Measurements from ENCODE around the gene MAP2K3. TPM values are rescaled to one million over a fixed set of nuclear protein-coding genes. Genes with fewer than 3 reads are reported as not detected.

The MAP2K3 gene
- polyA plus RNA-seq, 4 donors = 48.5 to 98.2 (median 73.7) TPM

DNA sequence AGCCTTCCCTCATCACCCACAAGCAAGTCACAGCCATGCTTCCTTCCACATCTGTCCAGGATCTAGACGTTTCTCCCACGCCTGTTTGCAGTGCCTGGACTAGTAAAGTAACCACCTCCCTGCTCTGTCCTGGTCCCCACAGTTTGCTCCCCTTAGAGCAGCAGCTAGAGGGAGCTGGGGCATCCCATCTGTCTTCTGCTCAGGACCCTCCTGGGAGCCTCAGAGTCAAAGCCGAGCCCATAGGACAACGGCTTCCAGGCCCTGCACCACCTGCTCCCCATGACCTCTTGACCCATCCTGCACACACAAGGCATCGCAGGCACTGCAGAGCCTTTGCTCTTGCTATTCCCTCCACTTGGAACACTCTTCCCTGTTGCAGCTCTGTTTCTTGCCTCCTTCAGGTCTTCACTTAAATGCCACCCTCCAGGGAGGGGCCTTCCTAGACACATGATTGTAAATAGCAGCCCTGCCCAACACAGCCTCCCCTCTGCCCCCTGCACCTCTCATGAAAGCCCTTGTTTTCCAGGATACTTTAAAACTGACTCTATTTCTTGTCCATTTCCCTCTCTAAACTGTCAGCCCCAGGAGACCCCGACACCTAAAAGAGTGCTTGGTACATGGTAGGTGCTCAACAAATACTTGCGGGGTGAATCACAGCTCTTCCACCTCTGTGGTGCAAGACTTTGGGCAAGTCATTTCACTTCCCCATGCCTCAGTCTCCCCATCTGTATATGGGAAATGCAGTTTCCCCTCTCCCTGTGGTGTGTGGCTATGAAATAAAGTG is 34.4 kb upstream of the MAP2K3 start:
- DNase-seq (no peak), FAIRE-seq (no peak)
- no peaks in the 10 kb centered on the region for H3K9me3 ChIP-seq (ENCODE audit: control insufficient read depth in 2 of 2, insufficient read depth in 1 of 2, low read depth in 1 of 2, low read length in 1 of 2)
- H3K4me3 ChIP-seq (ENCODE audit: low read depth in 1 of 3, low read length in 3 of 3) = no peak overlapping the region
- H3K4me1 ChIP-seq (ENCODE audit: control insufficient read depth in 3 of 3, insufficient read depth in 2 of 3, low read depth in 1 of 3, low read length in 2 of 3) = no peaks in the 10 kb centered on the region
- H3K27me3 ChIP-seq (ENCODE audit: control insufficient read depth in 3 of 3, insufficient read depth in 3 of 3, low read length in 3 of 3) = no peaks in the 10 kb centered on the region
- peaks cover 0 to 3% (median 0%) of the 10 kb centered on the region in 3 donors for H3K36me3 ChIP-seq (ENCODE audit: control insufficient read depth in 3 of 3, insufficient read depth in 2 of 3, low read depth in 1 of 3, low read length in 3 of 3)
- 54 to 60% (median 54%) methylated on average over 7 of the region's 7 CpGs for WGBS, 3 donors
- no peak overlapping the region for H3K27ac ChIP-seq (ENCODE audit: low read depth in 1 of 3, low read length in 2 of 3)

DNA sequence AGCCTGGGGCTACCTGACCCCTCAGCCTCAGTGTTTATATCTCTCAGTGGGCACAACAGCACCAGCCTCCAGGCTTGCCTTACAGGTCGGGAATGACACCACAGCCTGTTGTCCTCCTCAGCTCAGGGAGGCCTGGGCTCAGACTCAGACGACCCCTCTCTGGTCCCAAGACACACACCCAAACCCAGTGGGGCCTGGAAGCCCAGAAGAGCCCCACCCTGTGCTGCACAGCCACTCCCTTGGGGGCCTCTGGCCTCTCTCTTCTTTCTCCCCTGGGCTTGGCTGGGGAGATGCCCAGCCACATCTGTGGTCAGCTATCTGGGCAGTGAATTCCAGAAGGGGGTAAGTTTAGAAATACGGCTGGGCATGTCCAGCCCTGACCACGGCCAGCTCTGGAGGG is 33.7 kb upstream of the MAP2K3 start:
- WGBS, 3 donors = 62 to 65% (median 63%) methylated on average over 4 of the region's 4 CpGs
- peaks cover 0 to 3% (median 0%) of the 10 kb centered on the region in 3 donors for H3K36me3 ChIP-seq (ENCODE audit: control insufficient read depth in 3 of 3, insufficient read depth in 2 of 3, low read depth in 1 of 3, low read length in 3 of 3)
- H3K4me3 ChIP-seq (ENCODE audit: low read depth in 1 of 3, low read length in 3 of 3) = no peak overlapping the region
- no peaks in the 10 kb centered on the region for H3K4me1 ChIP-seq (ENCODE audit: control insufficient read depth in 3 of 3, insufficient read depth in 2 of 3, low read depth in 1 of 3, low read length in 2 of 3)
- DNase-seq (no peak), FAIRE-seq (no peak)
- H3K9me3 ChIP-seq (ENCODE audit: control insufficient read depth in 2 of 2, insufficient read depth in 1 of 2, low read depth in 1 of 2, low read length in 1 of 2) = no peaks in the 10 kb centered on the region
- H3K27me3 ChIP-seq (ENCODE audit: control insufficient read depth in 3 of 3, insufficient read depth in 3 of 3, low read length in 3 of 3) = no peaks in the 10 kb centered on the region
- H3K27ac ChIP-seq (ENCODE audit: low read depth in 1 of 3, low read length in 2 of 3) = no peak overlapping the region

DNA sequence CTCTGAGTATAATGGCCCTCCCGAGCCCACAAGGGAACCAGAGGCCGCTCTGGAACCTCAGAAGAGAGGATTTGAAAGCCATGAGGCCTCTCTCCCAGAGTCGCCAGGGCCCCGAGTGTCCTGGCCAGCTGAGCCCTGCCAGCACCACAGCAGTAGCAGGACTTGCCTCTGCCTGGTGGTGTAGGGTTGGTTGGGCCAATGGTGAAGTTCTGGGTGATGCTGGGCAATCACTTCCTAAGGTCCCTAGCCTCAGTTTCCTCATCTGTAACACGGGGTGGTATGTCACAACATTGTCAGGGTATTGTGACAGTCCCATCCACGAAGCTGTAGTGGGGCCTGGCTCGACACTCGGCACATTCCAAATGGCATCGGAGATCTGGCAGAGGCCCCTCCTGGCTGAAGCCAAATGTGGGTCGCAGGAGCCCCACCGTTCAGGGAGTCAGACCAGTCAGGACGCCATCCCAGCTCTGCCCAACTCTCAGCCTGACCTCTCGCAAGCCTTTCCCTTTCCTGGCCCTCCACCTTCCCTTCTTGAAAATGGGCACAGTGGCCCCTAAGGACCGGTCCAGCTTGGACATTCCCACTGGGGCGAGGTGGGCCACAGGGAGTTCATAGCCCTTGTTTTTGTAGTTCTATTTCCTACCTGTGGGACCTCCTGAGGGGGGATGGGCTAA is 33.0 kb upstream of the MAP2K3 start:
- WGBS, 3 donors = 82 to 90% (median 85%) methylated on average over 14 to 15 of the region's 15 CpGs
- Histone ChIP-seq H3K27me3 (ENCODE audit: control insufficient read depth in 3 of 3, insufficient read depth in 3 of 3, low read length in 3 of 3) (no peaks in the 10 kb centered on the region), H3K9me3 (ENCODE audit: control insufficient read depth in 2 of 2, insufficient read depth in 1 of 2, low read depth in 1 of 2, low read length in 1 of 2) (no peaks in the 10 kb centered on the region), H3K4me3 (ENCODE audit: low read depth in 1 of 3, low read length in 3 of 3) (no peak overlapping the region), H3K36me3 (ENCODE audit: control insufficient read depth in 3 of 3, insufficient read depth in 2 of 3, low read depth in 1 of 3, low read length in 3 of 3) (peaks cover 0 to 3% (median 0%) of the 10 kb centered on the region in 3 donors), H3K27ac (ENCODE audit: low read depth in 1 of 3, low read length in 2 of 3) (no peak overlapping the region), H3K4me1 (ENCODE audit: control insufficient read depth in 3 of 3, insufficient read depth in 2 of 3, low read depth in 1 of 3, low read length in 2 of 3) (no peaks in the 10 kb centered on the region)
- no peak for DNase-seq
- no peak for FAIRE-seq

DNA sequence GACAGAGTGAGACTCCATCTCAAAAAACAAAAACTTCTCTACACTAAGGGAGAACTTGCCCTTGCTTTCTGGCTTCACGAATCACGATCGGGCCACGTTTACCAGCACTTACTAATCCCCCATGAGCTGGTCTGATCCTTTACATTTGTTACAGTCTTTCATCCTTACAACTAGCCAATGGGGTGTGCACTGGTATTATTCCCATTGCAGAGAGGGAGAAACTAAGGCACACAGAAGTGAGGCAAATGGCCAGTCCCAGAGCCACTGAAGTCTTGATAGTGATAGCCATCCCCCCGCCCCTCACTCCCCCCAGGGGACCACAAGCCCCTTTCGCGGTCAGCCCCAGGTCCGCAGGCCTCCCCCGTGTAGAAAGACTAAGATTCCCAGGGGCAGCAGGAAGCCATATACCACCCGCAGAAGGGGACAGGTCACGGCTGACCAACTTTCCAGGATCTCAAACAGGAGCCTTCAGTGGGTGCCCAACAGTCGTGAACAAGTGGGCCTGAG is 32.2 kb upstream of the MAP2K3 start:
- no peak for FAIRE-seq
- H3K4me1 ChIP-seq (ENCODE audit: control insufficient read depth in 3 of 3, insufficient read depth in 2 of 3, low read depth in 1 of 3, low read length in 2 of 3) = no peaks in the 10 kb centered on the region
- H3K36me3 ChIP-seq (ENCODE audit: control insufficient read depth in 3 of 3, insufficient read depth in 2 of 3, low read depth in 1 of 3, low read length in 3 of 3) = peaks cover 0 to 3% (median 0%) of the 10 kb centered on the region in 3 donors
- H3K9me3 ChIP-seq (ENCODE audit: control insufficient read depth in 2 of 2, insufficient read depth in 1 of 2, low read depth in 1 of 2, low read length in 1 of 2) = no peaks in the 10 kb centered on the region
- no peak for DNase-seq
- 22 to 34% (median 24%) methylated on average over 12 of the region's 12 CpGs for WGBS, 3 donors
- peak overlapping the region; percentile 42 to 92 (median 65) for H3K4me3 ChIP-seq (ENCODE audit: low read depth in 1 of 3, low read length in 3 of 3)
- no peaks in the 10 kb centered on the region for H3K27me3 ChIP-seq (ENCODE audit: control insufficient read depth in 3 of 3, insufficient read depth in 3 of 3, low read length in 3 of 3)
- H3K27ac ChIP-seq (ENCODE audit: low read depth in 1 of 3, low read length in 2 of 3) = no peak overlapping the region

DNA sequence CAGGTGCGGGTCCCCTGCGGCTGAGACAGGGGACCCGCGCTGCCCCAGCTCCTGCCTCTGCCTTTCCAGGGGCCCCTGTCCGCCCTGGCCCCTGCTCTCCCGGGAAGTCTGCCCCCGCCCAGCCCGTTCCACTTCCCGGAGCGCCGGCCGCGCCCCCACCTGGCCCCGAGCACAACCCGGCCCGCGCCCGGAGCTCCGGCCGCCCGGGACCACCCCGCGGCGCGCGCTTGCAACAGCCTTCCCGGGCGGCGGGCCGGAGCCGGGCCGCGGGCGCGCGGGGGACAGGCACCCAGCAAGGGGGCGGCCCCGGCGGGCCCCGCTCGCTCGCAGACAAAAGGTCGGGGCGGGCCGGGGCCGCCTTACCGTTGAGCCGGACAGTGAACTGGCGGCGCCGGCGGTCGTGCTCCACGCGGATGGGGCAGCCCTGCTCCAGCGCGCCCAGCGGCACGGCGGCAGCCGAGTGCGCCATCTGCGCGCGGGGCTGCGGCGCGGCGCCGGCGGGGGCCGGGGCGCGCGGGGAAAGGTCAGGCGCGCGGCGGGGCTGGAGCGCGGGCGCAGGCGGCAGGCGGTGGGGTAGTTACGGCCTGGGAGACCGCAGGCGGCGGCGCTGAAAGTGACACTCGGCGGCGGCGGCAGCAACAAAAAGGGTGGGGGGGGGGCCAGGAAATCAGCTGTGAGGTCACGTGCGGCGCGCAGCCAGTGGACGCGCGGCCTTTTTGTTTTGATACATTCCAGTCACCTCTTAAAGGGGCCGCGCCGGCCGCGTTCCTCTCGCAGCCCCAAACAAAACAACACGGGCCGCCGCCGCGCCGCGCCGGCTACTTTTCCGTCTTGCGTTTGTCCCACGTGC is 31.5 kb upstream of the MAP2K3 start, which contains the start of gene NATD1:
TSS of gene NATD1 (minus strand) at position 615 of the 850 bp plus-strand sequence. CDS start at position 469, 146 bp downstream.
- H3K27ac ChIP-seq (ENCODE audit: low read depth in 1 of 3, low read length in 2 of 3) = peak within 1 kb of the TSS; percentile 21 to 71 (median 28)

DNA sequence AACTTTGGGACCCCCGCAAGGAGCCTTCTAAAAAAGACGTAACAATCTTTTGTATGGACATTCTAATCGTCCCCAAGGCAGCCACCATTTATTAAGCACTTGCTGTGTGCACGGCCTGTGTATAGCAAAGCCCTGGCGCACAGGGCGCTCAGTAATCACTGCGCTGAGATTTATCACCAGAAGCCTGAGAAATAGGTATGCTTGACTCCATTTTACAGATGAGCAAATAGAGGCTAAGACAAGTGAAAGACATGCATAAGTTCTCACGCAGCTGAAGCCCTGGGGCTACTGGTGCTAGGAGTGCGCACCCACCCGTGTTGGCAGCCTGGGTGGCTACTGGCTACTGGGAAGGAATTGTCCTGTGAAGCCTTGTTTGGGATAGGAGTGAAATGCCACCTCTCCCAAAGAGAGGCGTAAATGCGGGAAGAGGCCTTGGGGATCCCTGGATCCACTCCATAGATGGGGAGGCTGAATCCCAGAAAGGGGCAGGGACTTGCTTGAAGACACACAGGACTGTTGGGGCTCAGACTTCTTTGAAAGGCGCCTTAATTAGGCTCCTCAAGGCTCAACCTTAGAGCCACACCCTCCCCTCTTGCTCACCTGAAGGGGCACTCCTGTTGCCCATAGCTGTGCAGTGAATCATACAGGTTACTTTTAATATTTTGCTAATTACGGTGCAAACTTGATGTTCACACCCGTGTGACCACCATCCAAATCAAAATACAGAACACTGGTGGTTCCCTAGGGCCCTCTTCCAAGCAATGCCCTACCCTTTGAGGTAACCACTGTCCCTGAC is 30.7 kb upstream of the MAP2K3 start:
- WGBS, 3 donors = 29 to 38% (median 34%) methylated on average over 15 of the region's 15 CpGs
- DNase-seq = no peak
- Histone ChIP-seq H3K4me3 (ENCODE audit: low read depth in 1 of 3, low read length in 3 of 3) (peak overlapping the region; percentile 54 to 92 (median 65)), H3K27ac (ENCODE audit: low read depth in 1 of 3, low read length in 2 of 3) (peak overlapping the region; percentile 21 to 66 (median 28)), H3K36me3 (ENCODE audit: control insufficient read depth in 3 of 3, insufficient read depth in 2 of 3, low read depth in 1 of 3, low read length in 3 of 3) (no peaks in the 10 kb centered on the region), H3K27me3 (ENCODE audit: control insufficient read depth in 3 of 3, insufficient read depth in 3 of 3, low read length in 3 of 3) (no peaks in the 10 kb centered on the region), H3K9me3 (ENCODE audit: control insufficient read depth in 2 of 2, insufficient read depth in 1 of 2, low read depth in 1 of 2, low read length in 1 of 2) (no peaks in the 10 kb centered on the region), H3K4me1 (ENCODE audit: control insufficient read depth in 3 of 3, insufficient read depth in 2 of 3, low read depth in 1 of 3, low read length in 2 of 3) (no peaks in the 10 kb centered on the region)
- no peak for FAIRE-seq

More for the DNA sequence above, 31.5 kb upstream of the MAP2K3 start, which contains the start of gene NATD1:
- Histone ChIP-seq H3K4me1 (ENCODE audit: control insufficient read depth in 3 of 3, insufficient read depth in 2 of 3, low read depth in 1 of 3, low read length in 2 of 3) (no peaks in the 10 kb centered on the region), H3K9me3 (ENCODE audit: control insufficient read depth in 2 of 2, insufficient read depth in 1 of 2, low read depth in 1 of 2, low read length in 1 of 2) (no peaks in the 10 kb centered on the region), H3K36me3 (ENCODE audit: control insufficient read depth in 3 of 3, insufficient read depth in 2 of 3, low read depth in 1 of 3, low read length in 3 of 3) (no peaks in the 10 kb centered on the region), H3K27me3 (ENCODE audit: control insufficient read depth in 3 of 3, insufficient read depth in 3 of 3, low read length in 3 of 3) (no peaks in the 10 kb centered on the region), H3K4me3 (ENCODE audit: low read depth in 1 of 3, low read length in 3 of 3) (peak within 1 kb of the TSS; percentile 54 to 92 (median 65))
- WGBS, 3 donors = 0 to 1% (median 0%) methylated on average over 82 to 117 of the region's 117 CpGs
- FAIRE-seq = no peak
- peak; percentile 82 to 88 for DNase-seq

DNA sequence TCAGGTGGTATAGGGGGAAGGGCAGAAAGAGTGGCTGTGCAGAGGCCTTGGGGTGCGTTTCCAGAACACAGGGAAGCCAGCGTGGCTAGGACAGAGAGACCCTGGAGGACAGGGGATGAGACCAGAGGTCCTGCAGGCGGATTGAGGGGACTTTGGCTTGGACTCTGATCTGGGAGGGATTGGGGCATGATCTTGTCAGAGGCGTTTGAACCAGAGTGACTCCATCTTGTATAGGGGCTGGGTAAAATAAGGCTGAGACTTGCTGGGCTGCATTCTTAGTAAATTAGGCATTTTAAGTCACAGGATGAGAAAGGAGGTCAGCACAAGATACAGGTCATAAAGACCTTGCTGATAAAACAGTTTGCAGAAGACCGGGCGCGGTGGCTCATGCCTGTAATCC is 25.9 kb upstream of the MAP2K3 start:
- no peak for FAIRE-seq
- Histone ChIP-seq H3K4me1 (ENCODE audit: control insufficient read depth in 3 of 3, insufficient read depth in 2 of 3, low read depth in 1 of 3, low read length in 2 of 3) (no peaks in the 10 kb centered on the region), H3K27me3 (ENCODE audit: control insufficient read depth in 3 of 3, insufficient read depth in 3 of 3, low read length in 3 of 3) (no peaks in the 10 kb centered on the region), H3K9me3 (ENCODE audit: control insufficient read depth in 2 of 2, insufficient read depth in 1 of 2, low read depth in 1 of 2, low read length in 1 of 2) (no peaks in the 10 kb centered on the region), H3K4me3 (ENCODE audit: low read depth in 1 of 3, low read length in 3 of 3) (no peak overlapping the region), H3K36me3 (ENCODE audit: control insufficient read depth in 3 of 3, insufficient read depth in 2 of 3, low read depth in 1 of 3, low read length in 3 of 3) (no peaks in the 10 kb centered on the region), H3K27ac (ENCODE audit: low read depth in 1 of 3, low read length in 2 of 3) (no peak overlapping the region)
- DNase-seq = no peak
- WGBS, 3 donors = 79 to 89% (median 85%) methylated on average over 7 of the region's 7 CpGs

Data from small intestine (tissue), 7 donors.